GM19238 (cell line): ENCODE data around the gene PRR33.

Experiments used
- DNase-seq: peaks from one replicate; pipeline ENCODE4 v3.0.0; 2011; ENCODE audit warnings: low spot score; ENCODE audit not compliant: insufficient read length

PRR33 gene

GRCh38 chr11:1916986-1917522, 25.4 kb upstream of the PRR33 start:
- no peak for DNase-seq

GRCh38 chr11:1916132-1916985, 24.7 kb upstream of the PRR33 start:
- DNase-seq, result no peak

GRCh38 chr11:1915795-1916131, 24.1 kb upstream of the PRR33 start:
- DNase-seq, result no peak

- no peak for DNase-seq
Observed at GRCh38 chr11:1913271-1914060, 21.8 kb upstream of the PRR33 start.

GRCh38 chr11:1912289-1912878, 20.7 kb upstream of the PRR33 start:
- DNase-seq, result no peak

GRCh38 chr11:1909524-1909923, 17.8 kb upstream of the PRR33 start:
- no peak for DNase-seq

DNA sequence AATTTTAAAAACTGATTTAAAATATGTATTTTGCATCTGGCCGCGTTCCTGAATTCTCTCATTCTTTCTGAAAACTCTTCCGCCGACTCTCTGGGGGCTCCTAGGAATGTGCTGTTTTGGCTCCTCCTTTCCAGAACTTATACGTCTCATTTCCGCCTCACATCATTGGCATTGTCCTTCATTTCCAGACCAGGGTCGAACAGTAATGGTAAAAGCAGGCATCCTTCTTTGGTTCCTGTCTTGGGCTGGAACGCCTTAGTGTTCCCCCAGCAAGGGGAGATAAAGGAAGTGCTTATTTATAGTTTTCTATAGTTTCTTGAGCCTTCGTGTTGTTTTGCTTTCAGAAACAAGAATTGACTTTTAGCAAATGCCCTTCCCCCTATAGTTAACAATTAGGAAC, 16.9 kb upstream of the PRR33 start:
- DNase-seq, result no peak

DNA sequence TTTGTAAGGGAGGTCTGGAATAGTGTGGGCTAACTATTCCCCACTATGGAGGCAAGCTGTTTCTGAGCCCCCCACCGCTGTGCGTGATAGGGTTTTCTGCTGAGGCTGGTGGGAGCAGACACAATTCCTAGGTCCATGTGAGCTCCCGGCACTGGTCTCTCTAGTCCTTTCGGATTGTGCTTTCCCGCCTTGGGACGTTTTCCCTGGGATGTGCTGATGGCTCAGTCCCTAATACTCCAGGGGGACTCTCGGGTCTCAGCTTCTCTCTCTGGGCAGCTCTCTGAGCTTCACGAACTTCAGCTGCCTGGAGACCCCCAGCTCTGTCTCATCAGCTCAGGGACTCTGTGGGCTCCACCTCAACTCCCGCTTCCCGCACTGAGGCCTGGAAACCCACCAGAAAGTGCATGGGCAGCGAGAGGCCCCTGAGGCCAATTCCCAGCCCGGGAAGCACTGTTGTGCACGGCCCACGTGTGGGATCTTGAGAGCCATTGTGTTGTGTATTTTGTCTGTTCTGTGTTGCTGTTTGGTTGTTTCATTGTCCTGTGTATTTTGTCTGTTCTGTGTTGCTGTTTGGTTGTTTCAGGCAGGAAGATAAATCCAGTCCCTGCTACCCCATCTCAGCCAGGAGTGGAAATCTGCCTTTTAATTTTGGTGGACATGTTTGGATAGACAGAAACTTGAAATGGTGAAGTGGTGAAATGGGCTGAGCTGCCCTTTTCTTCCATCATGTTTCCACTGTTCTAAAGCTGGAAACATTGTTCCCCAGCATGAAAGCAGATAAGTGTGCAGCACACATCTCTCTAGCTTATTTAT, 15.1 kb upstream of the PRR33 start:
- no peak for DNase-seq

DNA sequence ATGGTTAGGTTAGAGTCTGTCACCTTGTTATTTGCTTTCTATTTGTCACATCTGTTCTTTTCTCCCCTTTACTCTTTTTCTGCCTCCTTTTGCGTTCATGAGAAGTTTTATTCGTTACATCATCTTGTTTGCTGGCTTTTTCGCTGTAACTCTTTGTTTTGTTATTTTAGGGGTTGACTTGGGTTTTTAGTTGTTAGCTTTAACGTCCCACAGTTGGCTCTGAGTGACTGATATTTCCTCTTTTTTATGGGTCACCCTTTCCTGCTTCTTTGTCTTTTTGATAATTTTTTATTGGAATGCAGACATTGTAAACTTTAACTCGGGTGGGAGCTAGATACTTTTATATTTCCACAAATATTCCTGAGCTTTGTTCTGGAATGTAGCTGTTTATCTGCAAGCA, 14.5 kb upstream of the PRR33 start:
- no peak for DNase-seq

- no peak for DNase-seq
Observed at GRCh38 chr11:1899686-1900085, 8.0 kb upstream of the PRR33 start.

DNA sequence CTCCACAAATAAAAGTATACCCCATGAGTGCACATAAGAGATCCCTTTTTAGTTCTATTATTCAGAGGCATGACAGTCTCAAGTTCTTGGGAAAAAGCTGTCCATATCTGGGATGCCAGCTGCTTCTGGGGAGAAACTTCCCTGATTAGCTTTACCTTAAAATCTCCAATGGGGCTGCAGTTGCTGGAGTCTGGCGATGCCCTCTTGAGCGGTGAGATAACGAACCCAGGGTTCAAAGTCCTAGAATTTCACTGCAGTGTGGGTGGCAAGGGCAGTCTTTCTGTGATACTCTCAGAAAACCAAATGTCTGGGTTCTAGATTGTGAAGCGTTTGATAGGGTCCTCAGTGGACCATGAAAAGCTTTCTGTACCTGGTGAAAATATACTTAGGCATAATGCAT, 7.4 kb upstream of the PRR33 start:
- no peak for DNase-seq

- DNase-seq, result no peak
Observed at GRCh38 chr11:1896923-1897322, 5.2 kb upstream of the PRR33 start.

DNA sequence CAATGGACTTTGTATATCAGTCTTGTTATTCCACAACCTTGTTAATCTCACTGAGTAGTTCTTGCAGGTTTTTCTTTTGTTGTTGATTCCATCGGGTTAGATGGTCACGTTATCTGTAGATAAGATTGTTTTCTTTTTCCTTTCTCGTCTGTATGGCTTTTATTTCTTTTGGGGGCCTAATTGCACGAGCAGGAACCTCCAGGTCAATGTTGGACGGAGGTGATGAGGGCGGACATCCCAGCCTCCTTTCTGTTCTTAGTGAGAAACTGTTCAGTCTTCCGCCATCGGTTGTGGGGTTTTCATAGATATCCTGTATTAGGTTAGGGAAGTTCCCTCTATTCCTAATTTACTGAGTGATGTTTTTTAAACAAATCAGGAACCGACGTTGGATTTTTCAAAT, 4.8 kb upstream of the PRR33 start:
- DNase-seq, result no peak

DNA sequence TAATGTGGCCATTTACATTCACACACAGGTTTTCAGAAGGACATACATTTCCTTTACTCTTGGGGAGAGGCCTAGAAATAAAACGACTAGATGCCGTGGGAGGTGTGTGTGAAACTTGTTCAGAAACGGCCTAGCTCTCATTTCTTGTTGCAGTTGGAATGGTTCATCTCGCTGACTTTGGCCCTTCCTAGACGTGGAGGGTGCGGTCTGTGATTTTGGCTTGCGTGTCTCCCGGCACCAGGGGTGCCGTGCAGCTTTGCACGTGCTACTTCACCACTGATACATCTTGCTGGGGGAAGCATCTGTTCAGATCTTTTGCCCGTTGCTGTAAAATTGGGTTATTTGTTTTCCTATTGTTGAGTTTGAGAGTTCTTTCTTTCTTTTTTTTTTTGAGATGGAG, 3.1 kb upstream of the PRR33 start:
- no peak for DNase-seq

DNA sequence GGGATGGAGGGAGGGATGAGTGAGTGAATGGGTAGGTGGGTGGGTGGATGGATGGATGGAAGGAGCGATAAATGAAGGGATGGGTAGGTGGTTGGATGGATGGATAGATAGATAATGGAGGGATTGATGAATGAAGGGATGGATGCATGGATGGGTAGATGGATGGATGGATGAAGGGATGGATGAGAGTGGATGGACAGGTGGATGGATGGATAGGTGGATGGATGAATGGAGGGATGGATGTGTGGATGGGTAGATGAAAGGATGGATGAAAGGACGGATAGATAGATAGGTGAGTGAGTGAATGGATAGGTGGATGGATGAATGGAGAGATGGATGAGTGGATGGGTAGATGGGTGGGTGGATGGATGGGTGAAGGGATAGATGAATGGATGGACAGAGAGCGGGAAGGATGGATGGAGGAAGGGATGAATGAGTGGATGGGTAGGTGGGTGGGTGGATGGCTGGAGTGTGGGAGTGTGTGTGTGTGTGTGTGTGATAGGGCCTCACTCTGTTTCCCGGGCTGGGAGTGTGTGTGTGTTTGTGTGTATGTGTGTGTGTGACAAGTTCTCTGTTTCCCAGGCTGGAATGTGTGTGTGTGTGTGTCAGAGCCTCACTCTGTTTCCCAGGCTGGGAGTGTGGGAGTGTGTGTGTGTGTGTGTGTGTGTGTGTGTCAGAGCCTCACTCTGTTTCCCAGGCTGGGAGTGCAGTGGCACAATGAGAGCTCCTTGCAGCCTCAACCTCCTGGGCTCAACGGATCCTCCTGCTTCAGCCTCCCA, 2.1 kb upstream of the PRR33 start:
- DNase-seq, result no peak

DNA sequence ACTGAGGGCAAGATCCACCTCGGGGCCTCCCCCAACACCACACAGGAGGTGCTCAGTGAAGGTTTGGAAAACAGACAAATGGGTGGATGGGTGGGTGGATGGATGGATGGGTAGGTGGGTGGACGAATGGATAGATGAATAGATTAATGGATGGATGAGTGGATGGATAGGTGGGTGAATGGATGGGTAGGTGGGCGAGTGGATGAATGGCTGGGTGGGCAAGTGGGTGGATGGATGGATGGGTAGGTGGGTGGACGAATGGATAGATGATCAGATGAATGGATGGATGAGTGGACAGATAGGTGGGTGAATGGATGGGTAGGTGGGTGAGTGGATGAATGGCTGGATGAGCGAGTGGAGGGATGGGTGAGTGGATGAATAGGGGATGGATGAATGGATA, 863 bp upstream of the PRR33 start:
- DNase-seq, result no peak

- no peak for DNase-seq
Observed at GRCh38 chr11:1892116-1892515, 421 bp upstream of the PRR33 start.

GRCh38 chr11:1890856-1891830, 552 bp downstream of the PRR33 start:
- no peak for DNase-seq
